HL-60/S4 (cell line): ENCODE results near the gene COG3.

ENCODE experiments used
- in situ Hi-C: fragments of 300-500 bp; cut with MboI; formaldehyde crosslinking; loops from 2 replicates; pipeline ENCODE4 v1.14.3; 2022; ENCODE audit warnings: low sequenced_read_pairs

COG3 gene

DNA sequence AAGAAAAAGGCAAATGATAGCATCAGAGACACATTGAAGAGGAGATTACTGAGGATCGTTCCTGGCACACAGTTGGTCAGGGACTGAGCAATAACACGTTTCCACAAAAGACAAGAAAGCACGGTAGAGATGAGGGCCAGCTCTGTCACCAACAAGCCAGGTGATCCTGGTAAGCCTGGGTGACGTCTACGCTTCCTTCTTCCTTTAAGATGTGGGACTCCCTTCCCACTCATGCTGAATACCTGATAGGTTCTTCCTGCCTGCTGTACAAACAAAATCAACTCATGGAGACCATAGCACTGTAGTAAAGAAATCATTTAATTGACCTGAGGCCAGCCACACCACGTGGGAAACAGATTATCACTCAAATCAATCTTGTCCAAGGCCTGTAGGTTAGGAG, 19.7 kb upstream of the COG3 start:
- in situ Hi-C loops, result no loop called here

GRCh38 chr13:45446181-45446580, 18.6 kb upstream of the COG3 start:
- in situ Hi-C loops, result no loop called here

GRCh38 chr13:45447050-45447661, 17.6 kb upstream of the COG3 start:
- in situ Hi-C loops, result no loop called here

DNA sequence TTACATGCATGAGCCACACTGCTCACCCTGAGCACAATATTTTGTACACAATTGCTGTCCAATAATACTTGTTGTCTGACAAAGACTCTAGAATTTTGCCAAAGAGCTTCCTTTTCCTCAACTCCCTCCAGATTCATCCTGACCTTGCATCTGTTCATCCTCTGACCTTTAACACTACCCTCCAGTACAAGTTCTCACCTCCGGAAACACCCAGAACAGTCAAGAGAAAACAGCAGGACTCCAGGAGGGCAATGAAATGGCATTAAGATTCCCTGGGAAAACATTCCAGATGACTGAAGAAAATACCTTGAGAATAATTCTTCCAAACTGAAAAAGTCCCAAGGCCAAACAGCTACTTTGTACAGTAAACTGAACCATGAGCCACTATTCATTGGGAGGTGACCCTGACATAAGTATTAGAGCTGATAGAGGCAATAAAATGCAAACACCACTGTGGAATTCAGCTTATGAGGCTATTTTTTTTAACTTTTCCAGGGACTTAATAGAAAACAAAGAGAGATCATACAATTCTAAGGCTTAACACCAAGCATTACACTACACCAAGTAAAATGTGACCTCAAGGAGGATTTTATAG, 15.7 kb upstream of the COG3 start:
- in situ Hi-C loops, result no loop called here

- in situ Hi-C loops, result no loop called here
Observed at GRCh38 chr13:45451282-45451681, 13.5 kb upstream of the COG3 start.

DNA sequence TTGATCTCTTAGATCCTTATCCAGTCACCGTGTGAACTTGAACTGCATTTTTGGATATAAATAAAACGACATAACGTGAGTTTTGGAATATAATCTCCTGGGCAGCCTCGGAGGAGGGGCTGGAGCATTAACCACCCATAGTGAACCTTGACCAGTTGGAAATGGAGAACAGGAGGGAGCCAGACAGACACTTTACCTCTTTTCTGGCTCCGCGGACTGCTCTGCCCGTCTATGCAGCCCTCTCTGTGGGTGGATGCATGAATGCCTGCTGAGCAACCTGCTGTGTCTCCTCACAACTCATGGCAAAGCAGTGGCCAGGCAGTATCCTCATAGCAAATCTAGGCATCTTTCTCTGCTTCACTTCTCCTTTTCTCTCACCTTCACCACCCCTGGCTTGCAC, 10.5 kb upstream of the COG3 start:
- in situ Hi-C loops, result no loop called here

GRCh38 chr13:45456196-45456972, 8.4 kb upstream of the COG3 start:
- in situ Hi-C loops, result no loop called here

DNA sequence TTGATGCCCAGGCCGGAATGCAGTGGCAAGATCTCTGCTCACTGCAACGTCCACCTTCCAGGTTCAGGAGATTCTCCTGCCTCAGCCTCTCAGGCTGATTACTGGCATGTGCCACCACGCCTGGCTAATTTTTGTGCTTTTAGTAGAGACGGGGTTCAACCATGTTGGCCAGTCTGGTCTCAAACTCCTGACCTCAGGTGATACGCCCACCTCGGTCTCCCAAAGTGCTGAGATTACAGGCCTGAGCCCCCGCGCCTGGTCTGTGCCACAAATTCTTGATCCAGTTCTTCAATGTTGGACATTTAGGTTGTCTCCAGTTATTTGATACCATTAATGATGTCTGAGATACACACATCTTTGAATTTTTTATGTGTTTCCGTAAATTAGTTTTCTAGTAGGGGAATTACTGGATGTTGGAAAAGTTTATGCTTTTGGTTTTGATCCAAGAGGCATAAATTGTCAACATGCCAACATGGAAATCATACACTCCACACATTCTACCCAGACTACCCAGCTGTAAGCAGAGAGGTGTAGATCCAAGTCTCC, 525 bp upstream of the COG3 start:
- in situ Hi-C loops, result no loop called here

GRCh38 chr13:45466359-45466758, 1.6 kb downstream of the COG3 start:
- in situ Hi-C loops, result no loop called here

DNA sequence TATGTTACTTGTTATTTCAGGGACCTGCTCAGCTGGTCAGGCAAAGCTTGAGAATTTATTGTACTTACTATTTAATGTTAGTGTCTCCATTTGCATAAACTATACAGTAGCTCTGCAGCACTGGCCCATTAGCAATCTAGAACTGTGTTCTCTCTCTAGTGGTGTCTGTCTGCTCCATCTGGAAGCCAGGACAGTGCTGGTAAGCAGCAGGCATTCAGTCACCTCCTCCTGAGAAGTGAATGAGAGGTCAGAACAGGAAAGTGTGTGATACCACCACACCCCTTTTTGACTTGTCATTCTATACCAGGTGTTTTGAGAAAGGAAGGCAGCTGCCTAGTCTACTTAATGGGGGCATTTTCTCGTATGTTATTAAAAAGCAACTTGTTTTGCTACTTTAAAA, 3.9 kb downstream of the COG3 start:
- in situ Hi-C loops, result no loop called here

DNA sequence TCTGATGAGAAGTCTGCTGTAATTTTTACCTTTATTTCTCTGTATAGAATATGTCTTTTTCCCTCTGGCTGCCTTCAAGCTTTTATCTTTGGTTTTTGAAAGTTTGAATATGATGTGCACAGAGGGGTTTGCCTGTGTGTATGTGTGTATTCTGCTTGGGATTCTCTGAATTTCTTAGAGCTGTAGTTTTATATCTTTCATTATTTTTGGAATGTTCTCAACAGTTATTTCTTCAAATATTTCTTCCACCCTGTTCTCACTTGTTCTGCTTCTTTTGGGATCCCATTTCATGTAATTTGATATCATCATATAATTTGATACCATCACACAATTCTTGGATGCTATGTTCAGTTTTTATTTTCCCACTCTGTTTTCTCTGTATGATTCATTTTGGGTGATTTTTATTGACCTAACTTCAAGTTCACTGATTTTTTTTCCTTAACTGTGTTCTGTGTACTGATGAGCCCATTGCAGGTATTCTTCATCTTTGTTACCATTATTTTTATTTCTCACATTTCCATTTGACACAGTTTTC, 7.5 kb downstream of the COG3 start:
- in situ Hi-C loops, result no loop called here

DNA sequence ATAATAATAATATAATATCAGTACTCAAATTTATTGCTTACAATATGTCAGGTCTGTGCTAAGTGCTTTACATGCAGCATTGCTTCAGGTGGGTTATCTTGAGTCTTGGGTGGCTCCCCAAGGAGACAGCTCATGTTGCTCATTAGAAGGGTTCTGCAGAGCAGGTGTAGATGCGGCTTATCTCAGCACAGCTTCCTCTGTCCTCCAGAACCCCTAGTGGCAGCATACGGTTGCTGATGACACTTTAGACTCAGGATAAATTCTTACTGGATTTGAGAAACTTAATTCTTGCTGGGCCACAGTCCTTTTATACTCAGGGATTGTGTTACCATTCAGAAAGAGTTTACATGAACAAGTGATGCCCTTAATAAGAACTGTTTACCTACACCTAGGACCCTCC, 8.9 kb downstream of the COG3 start:
- in situ Hi-C loops, result no loop called here

GRCh38 chr13:45474584-45475454, 10.1 kb downstream of the COG3 start:
- in situ Hi-C loops, result no loop called here

DNA sequence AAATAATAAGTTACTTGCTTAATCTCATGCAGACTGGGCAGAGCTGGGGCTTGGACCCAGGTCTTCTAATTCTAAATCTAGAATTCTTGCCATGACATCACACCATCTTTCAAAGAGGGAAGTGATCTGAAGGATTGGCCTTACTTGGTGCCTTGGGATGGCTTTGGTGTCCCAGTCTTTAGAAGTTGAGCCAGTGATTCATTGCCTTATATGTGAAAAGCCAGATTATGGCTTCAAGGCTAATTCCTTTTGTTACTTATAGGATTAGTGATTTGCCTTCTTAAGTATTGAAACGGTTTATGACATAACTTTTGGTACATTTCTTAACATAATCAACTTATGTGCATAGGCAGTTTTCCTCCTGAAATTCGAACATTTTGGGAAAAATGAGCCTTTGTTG, 14.9 kb downstream of the COG3 start:
- in situ Hi-C loops, result no loop called here

GRCh38 chr13:45481688-45482087, 16.9 kb downstream of the COG3 start:
- in situ Hi-C loops, result no loop called here

- in situ Hi-C loops, result no loop called here
Observed at GRCh38 chr13:45482571-45483173, 17.9 kb downstream of the COG3 start.

- in situ Hi-C loops, result no loop called here
Observed at GRCh38 chr13:45487604-45488003, 22.9 kb downstream of the COG3 start.

- in situ Hi-C loops, result no loop called here
Observed at GRCh38 chr13:45490068-45490467, 25.3 kb downstream of the COG3 start.

DNA sequence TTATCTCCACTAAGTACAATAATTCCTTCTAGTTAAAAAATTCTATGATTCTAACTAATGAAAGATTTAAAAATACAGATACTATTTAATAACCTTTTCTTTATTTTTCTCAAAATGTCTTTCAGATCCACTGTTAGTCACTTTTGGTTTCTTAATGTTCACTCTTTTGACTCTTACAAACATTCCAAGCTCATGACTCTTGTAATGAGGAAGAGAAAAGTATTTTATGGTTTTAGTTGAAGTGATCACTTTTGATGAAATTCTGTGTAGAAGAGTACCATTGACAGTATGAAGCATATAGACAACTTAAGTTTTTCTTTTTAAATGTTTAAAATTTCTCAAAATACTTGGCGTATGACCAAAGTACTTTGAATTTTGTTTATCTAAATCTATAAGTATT, 27.8 kb downstream of the COG3 start:
- in situ Hi-C loops, result no loop called here

DNA sequence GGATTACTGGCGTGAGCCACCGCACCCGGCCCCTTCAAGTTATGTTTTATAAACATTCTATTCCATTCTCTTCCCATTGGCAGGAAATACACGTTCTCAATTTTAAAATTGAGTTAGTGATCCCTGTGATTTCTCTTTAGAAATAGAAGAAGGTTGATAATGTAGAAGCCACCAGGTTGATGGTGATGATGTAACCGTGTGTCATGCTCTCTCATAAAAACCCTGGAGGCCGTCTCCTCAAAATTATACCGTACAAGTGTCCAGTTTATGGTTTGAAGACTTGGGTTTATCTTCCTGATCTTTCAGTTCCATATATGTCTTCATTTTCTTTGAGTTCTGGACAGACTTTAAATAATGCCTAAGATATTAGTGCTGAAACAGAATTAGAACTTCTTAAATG, 32.2 kb downstream of the COG3 start:
- in situ Hi-C loops, result no loop called here
